Measurements from ENCODE around the gene ADGRD1. TPM values are rescaled to one million over a fixed set of nuclear protein-coding genes. Genes with fewer than 3 reads are reported as not detected.

The ADGRD1 gene
- total RNA-seq, 2 experiments from 2014 or later: 0.27 to 0.65 TPM

DNA sequence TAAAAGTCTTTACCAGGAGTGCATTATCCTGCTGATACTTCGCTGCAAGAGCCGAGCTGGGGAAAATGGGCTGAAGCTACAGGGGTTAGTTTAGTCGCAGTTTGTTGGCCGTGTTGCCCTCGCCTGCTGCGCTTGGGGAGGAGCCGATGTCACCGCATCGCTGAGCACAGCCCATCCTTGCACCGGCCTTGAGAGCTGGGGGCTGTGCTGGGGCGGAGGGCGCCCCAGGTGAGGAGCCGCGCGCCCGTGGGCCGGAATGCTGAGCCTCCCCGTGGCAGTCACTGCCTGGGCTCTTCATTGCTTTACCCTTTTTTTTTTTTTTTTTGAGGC is 50.0 kb downstream of the ADGRD1 start:
- ATAC-seq: no peak
- H3K4me3 Mint-ChIP-seq: no peak overlapping the region

DNA sequence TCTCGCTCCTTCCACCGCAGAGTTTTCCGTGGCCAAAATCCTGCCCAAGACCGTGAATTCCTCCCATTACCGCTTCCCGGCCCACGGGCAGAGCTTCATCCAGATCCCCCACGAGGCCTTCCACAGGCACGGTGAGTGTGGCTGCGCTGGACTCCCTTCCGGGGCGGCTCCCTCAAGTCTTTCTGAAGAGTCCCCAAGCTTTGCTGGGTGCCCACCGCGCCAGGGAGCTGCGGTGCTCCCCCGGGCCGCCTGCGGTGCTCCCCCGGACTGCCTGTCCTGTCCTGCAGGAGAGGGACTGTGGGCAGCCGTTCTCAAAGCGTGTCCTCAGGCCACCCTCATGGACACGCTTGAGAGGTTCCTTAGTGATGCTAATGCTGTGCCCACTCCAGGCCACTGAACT is 50.5 kb downstream of the ADGRD1 start:
- no peaks in the 10 kb centered on the region for H3K36me3 Mint-ChIP-seq (ENCODE audit: low read depth)
- no peaks in the 10 kb centered on the region for H3K9me3 Mint-ChIP-seq
- ChIA-PET CTCF (no interaction called here), POLR2A (no interaction called here)
- TF ChIP-seq, protein P1, sequence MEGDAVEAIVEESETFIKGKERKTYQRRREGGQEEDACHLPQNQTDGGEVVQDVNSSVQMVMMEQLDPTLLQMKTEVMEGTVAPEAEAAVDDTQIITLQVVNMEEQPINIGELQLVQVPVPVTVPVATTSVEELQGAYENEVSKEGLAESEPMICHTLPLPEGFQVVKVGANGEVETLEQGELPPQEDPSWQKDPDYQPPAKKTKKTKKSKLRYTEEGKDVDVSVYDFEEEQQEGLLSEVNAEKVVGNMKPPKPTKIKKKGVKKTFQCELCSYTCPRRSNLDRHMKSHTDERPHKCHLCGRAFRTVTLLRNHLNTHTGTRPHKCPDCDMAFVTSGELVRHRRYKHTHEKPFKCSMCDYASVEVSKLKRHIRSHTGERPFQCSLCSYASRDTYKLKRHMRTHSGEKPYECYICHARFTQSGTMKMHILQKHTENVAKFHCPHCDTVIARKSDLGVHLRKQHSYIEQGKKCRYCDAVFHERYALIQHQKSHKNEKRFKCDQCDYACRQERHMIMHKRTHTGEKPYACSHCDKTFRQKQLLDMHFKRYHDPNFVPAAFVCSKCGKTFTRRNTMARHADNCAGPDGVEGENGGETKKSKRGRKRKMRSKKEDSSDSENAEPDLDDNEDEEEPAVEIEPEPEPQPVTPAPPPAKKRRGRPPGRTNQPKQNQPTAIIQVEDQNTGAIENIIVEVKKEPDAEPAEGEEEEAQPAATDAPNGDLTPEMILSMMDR (IDR thresholded peaks at IDR 0.05): no peak
- no peak for DNase-seq
- intact Hi-C loops (cut with micrococcal nuclease): no loop called here
- H3K27ac Mint-ChIP-seq: no peak overlapping the region
- no peak overlapping the region for H3K4me3 Mint-ChIP-seq
- no peaks in the 10 kb centered on the region for H3K27me3 Mint-ChIP-seq
- no peak for ATAC-seq
- no peaks in the 10 kb centered on the region for H3K4me1 Mint-ChIP-seq (ENCODE audit: low read depth)

More for the DNA sequence above, 50.0 kb downstream of the ADGRD1 start:
- ChIA-PET POLR2A (no interaction called here), CTCF (no interaction called here)
- DNase-seq: no peak
- intact Hi-C loops (cut with micrococcal nuclease): no loop called here
- TF ChIP-seq, protein P1 (IDR thresholded peaks at IDR 0.05): no peak
- no peaks in the 10 kb centered on the region for H3K9me3 Mint-ChIP-seq
- H3K27me3 Mint-ChIP-seq: no peaks in the 10 kb centered on the region
- no peaks in the 10 kb centered on the region for H3K4me1 Mint-ChIP-seq (ENCODE audit: low read depth)
- H3K27ac Mint-ChIP-seq: no peak overlapping the region
- H3K36me3 Mint-ChIP-seq (ENCODE audit: low read depth): no peaks in the 10 kb centered on the region

DNA sequence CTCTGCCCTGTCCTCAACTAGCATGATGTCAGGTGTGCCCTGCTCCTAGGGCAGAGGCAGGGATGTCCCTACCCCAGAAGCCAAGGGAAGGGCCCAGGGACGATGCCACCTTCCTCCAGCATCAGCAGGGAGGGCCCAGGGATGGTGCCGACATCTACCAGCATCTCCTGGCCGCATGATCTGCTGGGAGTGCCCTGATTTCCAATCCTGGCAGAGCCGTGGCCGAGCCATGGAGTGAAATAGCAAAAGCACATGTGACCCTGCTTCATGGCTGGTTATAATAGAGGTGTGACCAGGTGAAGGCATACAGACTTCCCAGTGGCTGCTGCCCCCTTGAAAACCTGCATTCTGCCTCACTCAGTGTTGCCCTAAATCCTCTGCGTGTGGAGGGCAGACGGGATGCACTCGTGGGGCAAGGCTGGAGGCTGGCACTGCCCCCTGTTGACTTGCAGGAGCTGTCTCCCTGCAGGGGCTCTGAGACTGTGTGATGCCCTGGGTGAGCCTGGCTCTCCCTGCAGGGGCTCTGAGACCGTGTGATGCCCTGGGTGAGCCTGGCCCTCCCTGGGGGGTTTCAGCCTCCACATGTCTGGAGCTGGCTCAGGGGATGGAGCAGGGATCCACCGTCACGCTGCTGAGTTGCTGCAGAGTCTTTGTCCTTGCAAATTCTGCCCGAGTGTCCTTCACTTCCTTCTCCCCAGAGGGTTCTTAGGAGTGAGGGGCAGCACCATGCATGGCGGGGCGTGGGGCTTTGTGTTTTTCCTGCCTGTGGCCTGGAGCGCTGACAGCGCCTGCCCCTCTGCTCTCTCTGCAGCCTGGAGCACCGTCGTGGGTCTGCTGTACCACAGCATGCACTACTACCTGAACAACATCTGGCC is 51.7 kb downstream of the ADGRD1 start:
- Mint-ChIP-seq H3K9me3 (no peaks in the 10 kb centered on the region), H3K4me3 (no peak overlapping the region), H3K27me3 (no peaks in the 10 kb centered on the region), H3K36me3 (ENCODE audit: low read depth) (no peaks in the 10 kb centered on the region), H3K27ac (no peak overlapping the region), H3K4me1 (ENCODE audit: low read depth) (no peaks in the 10 kb centered on the region)
- ChIA-PET POLR2A (no interaction called here), CTCF (no interaction called here)
- intact Hi-C loops (cut with micrococcal nuclease): no loop called here
- TF ChIP-seq, protein P1 (IDR thresholded peaks at IDR 0.05): no peak
- DNase-seq (no peak), ATAC-seq (no peak)

DNA sequence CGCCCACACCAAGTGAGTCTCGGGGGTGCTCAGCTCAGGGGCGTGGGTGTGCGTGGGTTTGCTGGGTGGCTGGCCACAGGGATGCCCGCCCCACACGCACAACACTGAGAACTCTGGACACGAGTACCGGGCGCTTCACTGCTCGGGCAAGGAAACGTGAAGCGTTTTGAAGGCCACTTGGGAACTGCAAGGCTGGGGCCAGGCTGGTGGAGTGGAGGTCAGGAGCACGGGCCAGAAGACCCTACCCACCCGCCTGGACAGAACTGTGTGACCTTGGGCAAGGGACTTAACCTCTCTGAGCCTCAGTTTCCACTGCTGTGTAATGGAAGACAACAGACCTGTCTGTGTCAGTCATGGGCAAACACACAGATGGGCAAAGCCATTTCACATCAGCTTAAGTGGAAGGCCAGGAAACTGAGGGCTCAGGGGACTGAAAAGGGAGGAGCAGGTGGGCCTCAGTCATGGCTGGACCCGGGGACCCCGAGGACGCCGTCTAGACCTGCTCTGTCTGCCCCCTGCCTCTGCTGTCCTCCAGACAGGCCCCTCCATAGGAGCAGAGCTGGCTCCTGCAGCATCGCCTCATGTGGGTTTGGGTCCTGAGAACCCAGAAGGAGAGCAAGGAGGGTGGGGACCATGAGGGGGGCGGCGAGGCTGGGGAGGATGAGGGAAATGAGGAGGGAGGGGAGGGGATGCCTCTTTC is 52.5 kb downstream of the ADGRD1 start:
- Mint-ChIP-seq H3K9me3 (no peaks in the 10 kb centered on the region), H3K27me3 (no peaks in the 10 kb centered on the region), H3K36me3 (ENCODE audit: low read depth) (no peaks in the 10 kb centered on the region), H3K4me3 (no peak overlapping the region), H3K4me1 (ENCODE audit: low read depth) (no peaks in the 10 kb centered on the region), H3K27ac (no peak overlapping the region)
- ChIA-PET CTCF (no interaction called here), POLR2A (no interaction called here)
- DNase-seq (no peak), ATAC-seq (no peak)
- intact Hi-C loops (cut with micrococcal nuclease): no loop called here
- TF ChIP-seq, protein P1 (IDR thresholded peaks at IDR 0.05): no peak

DNA sequence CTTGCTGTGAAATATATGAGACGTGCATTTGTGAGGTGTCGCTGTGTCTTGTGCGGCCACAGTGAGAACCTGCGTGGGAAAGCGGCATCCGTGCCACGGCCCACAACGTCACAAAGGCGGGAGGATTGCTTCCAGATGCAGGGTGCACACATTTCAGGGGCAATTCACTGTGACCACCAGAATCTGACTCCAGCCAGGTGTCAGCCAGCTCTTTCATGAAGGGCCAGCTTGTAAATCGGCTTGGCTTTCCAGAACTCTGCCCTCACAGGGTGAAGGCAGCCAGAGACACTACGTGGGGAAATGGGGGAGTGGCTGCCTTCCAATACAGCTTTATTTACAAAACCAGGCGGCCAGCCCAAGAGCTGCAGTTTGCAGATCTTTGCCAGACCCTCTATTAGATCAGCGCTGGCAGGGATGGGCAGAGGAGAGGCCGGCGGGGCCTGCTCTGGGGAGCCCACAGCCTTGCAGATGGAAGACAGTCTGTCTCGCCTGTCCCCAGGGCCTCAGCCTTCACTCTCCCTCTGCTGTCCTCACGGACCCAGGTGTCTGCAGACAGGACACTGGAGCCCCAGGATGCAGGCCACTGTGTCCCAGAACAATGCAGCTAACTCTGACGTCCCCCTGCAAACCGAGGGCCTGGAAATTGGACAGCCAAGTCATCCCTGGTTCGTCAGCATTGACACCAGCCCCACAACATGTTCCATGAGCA is 53.5 kb downstream of the ADGRD1 start:
- Mint-ChIP-seq H3K4me3 (no peak overlapping the region), H3K27me3 (no peaks in the 10 kb centered on the region), H3K9me3 (no peaks in the 10 kb centered on the region), H3K36me3 (ENCODE audit: low read depth) (no peaks in the 10 kb centered on the region), H3K4me1 (ENCODE audit: low read depth) (no peaks in the 10 kb centered on the region), H3K27ac (no peak overlapping the region)
- TF ChIP-seq, protein P1 (IDR thresholded peaks at IDR 0.05): no peak
- POLR2A ChIA-PET: no interaction called here
- DNase-seq (no peak), ATAC-seq (no peak)
- CTCF ChIA-PET: no interaction called here
- intact Hi-C loops (cut with micrococcal nuclease): no loop called here
